ENCODE data around the gene ANKMY1. TPM values are rescaled to one million over a fixed set of nuclear protein-coding genes. Genes with fewer than 3 reads are reported as not detected.

Gene ANKMY1
- total RNA-seq, 4 donors from 2014 or later: 9.1 to 10.9 (median 10.2) TPM

GRCh38 chr2:240567137-240567871 lies 9.5 kb upstream of the ANKMY1 start:
- peak overlapping the region; percentile 81 to 90 (median 87) for H3K4me3 ChIP-seq
- TF ChIP-seq POLR2A (IDR thresholded peaks at IDR 0.05; ENCODE audit: low read depth): no peak
- TF ChIP-seq POLR2AphosphoS5 (IDR thresholded peaks at IDR 0.05): no peak
- H3K36me3 ChIP-seq: peaks cover 0 to 13% (median 8%) of the 10 kb centered on the region in 4 donors
- peak overlapping the region; percentile 94 to 97 (median 96) for H3K27ac ChIP-seq (replicated peaks in 1 of 4)
- 47% methylated on average over 25 of the region's 26 CpGs for WGBS
- intact Hi-C loops (cut with DNase I): loop anchor here (10.0 kb wide), 1 partner anchor 133 kb away; the partner anchor contains the start of gene GPC1
- no peaks in the 10 kb centered on the region for H3K9me3 ChIP-seq
- DNase-seq (ENCODE audit: extremely low spot score): no peak
- peaks cover 50 to 78% (median 64%) of the 10 kb centered on the region in 4 donors for H3K4me1 ChIP-seq
- H3K27me3 ChIP-seq: no peaks in the 10 kb centered on the region

- peak; percentile 97 for DNase-seq (ENCODE audit: extremely low spot score)
- intact Hi-C loops (cut with DNase I): loop anchor here (10.0 kb wide), 1 partner anchor 132 kb away; the partner anchor contains the start of gene GPC1
Measured at GRCh38 chr2:240566203-240567136, 8.7 kb upstream of the ANKMY1 start.

GRCh38 chr2:240565333-240566202 lies 7.8 kb upstream of the ANKMY1 start:
- H3K4me3 ChIP-seq: peak overlapping the region; percentile 81 to 90 (median 87)

More at GRCh38 chr2:240566203-240567136, 8.7 kb upstream of the ANKMY1 start:
- no peaks in the 10 kb centered on the region for H3K27me3 ChIP-seq
- TF ChIP-seq CTCF (IDR thresholded peaks at IDR 0.05) (peak in 2 of 3 experiments; percentile 74 to 95), POLR2AphosphoS5 (IDR thresholded peaks at IDR 0.05) (peak; percentile 59 to 79), EP300 (IDR thresholded peaks at IDR 0.05) (no peak)
- H3K4me1 ChIP-seq: peaks cover 58 to 80% (median 71%) of the 10 kb centered on the region in 4 donors
- H3K4me3 ChIP-seq: peak overlapping the region; percentile 81 to 90 (median 87)
- peak overlapping the region; percentile 94 to 97 (median 96) for H3K27ac ChIP-seq (replicated peaks in 1 of 4)
- H3K36me3 ChIP-seq: peaks cover 0 to 7% (median 5%) of the 10 kb centered on the region in 4 donors
- 1% methylated on average over 26 of the region's 53 CpGs for WGBS
- no peaks in the 10 kb centered on the region for H3K9me3 ChIP-seq

GRCh38 chr2:240564561-240565332 lies 7.0 kb upstream of the ANKMY1 start:
- Histone ChIP-seq H3K9me3 (no peaks in the 10 kb centered on the region), H3K27me3 (no peaks in the 10 kb centered on the region), H3K4me3 (no peak overlapping the region), H3K36me3 (peaks cover 0 to 5% (median 2%) of the 10 kb centered on the region in 4 donors), H3K4me1 (peaks cover 52 to 73% (median 63%) of the 10 kb centered on the region in 4 donors), H3K27ac (replicated peaks in 1 of 4) (peak overlapping the region in 3 of 4 donors; percentile 95 to 97 (median 96))
- DNase-seq (ENCODE audit: extremely low spot score): no peak
- TF ChIP-seq POLR2A (IDR thresholded peaks at IDR 0.05; ENCODE audit: low read depth): no peak
- no peak for TF ChIP-seq CTCF (IDR thresholded peaks at IDR 0.05)
- TF ChIP-seq EP300 (IDR thresholded peaks at IDR 0.05): no peak
- TF ChIP-seq POLR2AphosphoS5 (IDR thresholded peaks at IDR 0.05): no peak
- WGBS: 85% methylated on average over 10 of the region's 10 CpGs
- intact Hi-C loops (cut with DNase I): loop anchor here (10.0 kb wide), 1 partner anchor 130 kb away; the partner anchor contains the start of gene GPC1

More at GRCh38 chr2:240565333-240566202, 7.8 kb upstream of the ANKMY1 start:
- TF ChIP-seq POLR2A (IDR thresholded peaks at IDR 0.05; ENCODE audit: low read depth) (no peak), POLR2AphosphoS5 (IDR thresholded peaks at IDR 0.05) (peak in 1 of 2 donors; percentile 18)
- H3K9me3 ChIP-seq: no peaks in the 10 kb centered on the region
- WGBS: 61% methylated on average over 22 of the region's 26 CpGs
- H3K27ac ChIP-seq (replicated peaks in 1 of 4): peak overlapping the region; percentile 94 to 97 (median 96)
- H3K27me3 ChIP-seq: no peaks in the 10 kb centered on the region
- intact Hi-C loops (cut with DNase I): loop anchor here (10.0 kb wide), 1 partner anchor 131 kb away; the partner anchor contains the start of gene GPC1
- peaks cover 57 to 75% (median 67%) of the 10 kb centered on the region in 4 donors for H3K4me1 ChIP-seq
- H3K36me3 ChIP-seq: peaks cover 0 to 5% (median 3%) of the 10 kb centered on the region in 4 donors
- no peak for DNase-seq (ENCODE audit: extremely low spot score)
